WI38 (cell line): Measurements from ENCODE around the gene USP24.

Source experiments
- H3K4me3 ChIP-seq: 2 replicates; pipeline ENCODE4 v1.5.1; 2011; ENCODE audit warnings: low read depth, mild to moderate bottlenecking, control low read depth, low read length
- TF ChIP-seq, protein P1 (sequence below): IDR thresholded peaks from 2 replicates; pipeline ENCODE4 v1.5.1; 2012; ENCODE audit warnings: low read depth, mild to moderate bottlenecking, control low read depth, low read length

The USP24 gene

GRCh38 chr1:55041613-55042012 lies 173.6 kb downstream of the USP24 start:
- no peak overlapping the region for H3K4me3 ChIP-seq
- TF ChIP-seq, protein P1, sequence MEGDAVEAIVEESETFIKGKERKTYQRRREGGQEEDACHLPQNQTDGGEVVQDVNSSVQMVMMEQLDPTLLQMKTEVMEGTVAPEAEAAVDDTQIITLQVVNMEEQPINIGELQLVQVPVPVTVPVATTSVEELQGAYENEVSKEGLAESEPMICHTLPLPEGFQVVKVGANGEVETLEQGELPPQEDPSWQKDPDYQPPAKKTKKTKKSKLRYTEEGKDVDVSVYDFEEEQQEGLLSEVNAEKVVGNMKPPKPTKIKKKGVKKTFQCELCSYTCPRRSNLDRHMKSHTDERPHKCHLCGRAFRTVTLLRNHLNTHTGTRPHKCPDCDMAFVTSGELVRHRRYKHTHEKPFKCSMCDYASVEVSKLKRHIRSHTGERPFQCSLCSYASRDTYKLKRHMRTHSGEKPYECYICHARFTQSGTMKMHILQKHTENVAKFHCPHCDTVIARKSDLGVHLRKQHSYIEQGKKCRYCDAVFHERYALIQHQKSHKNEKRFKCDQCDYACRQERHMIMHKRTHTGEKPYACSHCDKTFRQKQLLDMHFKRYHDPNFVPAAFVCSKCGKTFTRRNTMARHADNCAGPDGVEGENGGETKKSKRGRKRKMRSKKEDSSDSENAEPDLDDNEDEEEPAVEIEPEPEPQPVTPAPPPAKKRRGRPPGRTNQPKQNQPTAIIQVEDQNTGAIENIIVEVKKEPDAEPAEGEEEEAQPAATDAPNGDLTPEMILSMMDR = no peak

DNA sequence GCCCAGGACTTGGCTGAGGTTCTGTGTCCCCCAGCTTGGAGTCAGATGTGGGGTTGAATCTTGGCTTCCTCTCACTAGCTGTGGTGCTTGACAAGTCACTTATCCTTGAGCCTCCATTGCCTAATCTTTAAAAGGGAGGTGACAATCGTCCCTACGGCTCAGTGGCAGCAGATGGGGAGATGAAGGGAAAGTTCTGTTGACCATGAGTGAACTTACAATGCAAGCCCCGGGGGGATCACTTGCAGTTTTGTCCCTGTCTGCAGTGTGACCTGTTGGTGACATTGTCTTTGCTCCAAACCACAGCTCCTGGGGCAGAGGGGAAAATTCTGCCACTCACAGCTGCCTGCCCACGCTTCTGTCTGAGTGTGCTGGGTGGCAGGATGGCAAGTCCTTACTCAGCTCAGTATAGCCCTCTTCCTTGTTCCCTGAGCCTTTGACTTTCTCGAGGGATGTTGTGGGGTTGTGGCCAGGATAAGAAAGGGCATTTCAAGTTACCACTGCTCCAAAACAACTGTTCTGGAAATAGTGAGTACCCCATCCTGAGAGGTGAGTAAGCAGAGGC lies 174.2 kb downstream of the USP24 start:
- TF ChIP-seq, protein P1 = no peak
- no peak overlapping the region for H3K4me3 ChIP-seq

GRCh38 chr1:55040083-55040932 lies 174.9 kb downstream of the USP24 start:
- H3K4me3 ChIP-seq = peak overlapping the region; percentile 24
- TF ChIP-seq, protein P1 = no peak

- TF ChIP-seq, protein P1 = no peak
- H3K4me3 ChIP-seq = peak within 1 kb of the TSS; percentile 24
These were observed 175.7 kb downstream of the USP24 start, which contains the start of gene PCSK9 for GRCh38 chr1:55039342-55040082. Gene PCSK9, plus strand, starts transcription at chr1:55039548. Its CDS starts 290 bp downstream, at chr1:55039838.

GRCh38 chr1:55038974-55039341 lies 176.2 kb downstream of the USP24 start:
- no peak overlapping the region for H3K4me3 ChIP-seq
- TF ChIP-seq, protein P1 = no peak

DNA sequence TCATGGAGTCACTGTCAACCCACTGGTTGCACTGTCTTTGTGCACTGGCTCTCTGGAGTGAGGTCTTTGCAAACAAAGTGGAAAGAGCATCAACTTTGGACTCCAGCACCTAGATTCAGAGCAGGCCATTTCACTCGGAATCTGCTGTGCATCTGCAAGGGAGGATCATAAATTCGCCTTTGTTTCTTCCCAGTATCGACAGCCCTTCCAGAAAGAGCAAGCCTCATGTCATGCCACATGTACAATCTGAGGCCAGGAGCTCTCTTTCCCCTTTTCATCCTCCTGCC lies 176.7 kb downstream of the USP24 start:
- H3K4me3 ChIP-seq = no peak overlapping the region
- TF ChIP-seq, protein P1 = no peak
